Measurements from ENCODE around the gene IQCC.

GRCh38 chr1:32215629-32216480 lies 10.4 kb downstream of the IQCC start:
- TF ChIP-seq CTCF (IDR thresholded peaks at IDR 0.05): peak; percentile 40 to 67 (median 64)
- no peak for TF ChIP-seq POLR2A (IDR thresholded peaks at IDR 0.05)
- no peak for TF ChIP-seq POLR2AphosphoS5 (IDR thresholded peaks at IDR 0.05)
